Activated T-cell treated with anti-CD3 and anti-CD28 coated beads for 24 hours (primary cell): ENCODE results near the gene CLNK.
"Not testable (repeated sequence)": the region's sequence is repeated elsewhere in the genome, so short reads cannot be mapped to it uniquely, and the experiment has no call there.

ENCODE experiments used
- DNase-seq: peaks from one replicate; pipeline ENCODE4 v3.0.0-alpha.2; 2020; ENCODE audit warnings: low read depth

Gene CLNK

GRCh38 chr4:10577508-10578426, 106.8 kb downstream of the CLNK start:
- DNase-seq = no peak

GRCh38 chr4:10577018-10577417, 107.5 kb downstream of the CLNK start:
- DNase-seq = no peak

GRCh38 chr4:10576236-10576635, 108.3 kb downstream of the CLNK start:
- DNase-seq = no peak

GRCh38 chr4:10575414-10575813, 109.2 kb downstream of the CLNK start:
- no peak for DNase-seq

- not testable (repeated sequence) for DNase-seq
Measured at GRCh38 chr4:10574553-10574952, 110.0 kb downstream of the CLNK start.

GRCh38 chr4:10571909-10572308, 112.7 kb downstream of the CLNK start:
- no peak for DNase-seq

GRCh38 chr4:10569491-10569890, 115.1 kb downstream of the CLNK start:
- DNase-seq = no peak

- no peak for DNase-seq
Measured at GRCh38 chr4:10567766-10568165, 116.8 kb downstream of the CLNK start.

- DNase-seq = no peak
Measured at GRCh38 chr4:10565166-10565780, 119.3 kb downstream of the CLNK start.

- peak; percentile 16 for DNase-seq
Measured at GRCh38 chr4:10554694-10555093, 129.9 kb downstream of the CLNK start.

GRCh38 chr4:10554121-10554520, 130.4 kb downstream of the CLNK start:
- DNase-seq = no peak

- no peak for DNase-seq
Measured at GRCh38 chr4:10552591-10553280, 131.8 kb downstream of the CLNK start.

- no peak for DNase-seq
Measured at GRCh38 chr4:10535912-10536311, 148.7 kb downstream of the CLNK start.

- no peak for DNase-seq
Measured at GRCh38 chr4:10534820-10535219, 149.7 kb downstream of the CLNK start.

- DNase-seq = no peak
Measured at GRCh38 chr4:10532155-10532554, 152.4 kb downstream of the CLNK start.

GRCh38 chr4:10530137-10530786, 154.3 kb downstream of the CLNK start:
- no peak for DNase-seq

GRCh38 chr4:10529291-10530136, 155.1 kb downstream of the CLNK start:
- DNase-seq = no peak

GRCh38 chr4:10527438-10527837, 157.1 kb downstream of the CLNK start:
- DNase-seq = no peak

- DNase-seq = no peak
Measured at GRCh38 chr4:10526429-10527222, 157.9 kb downstream of the CLNK start.

GRCh38 chr4:10524196-10524833, 160.3 kb downstream of the CLNK start:
- DNase-seq = no peak
